ENCODE data around the gene ADAMTS3.
"Not testable (repeated sequence)": the region's sequence is repeated elsewhere in the genome, so short reads cannot be mapped to it uniquely, and the experiment has no call there.

ADAMTS3 gene

GRCh38 chr4:72429397-72429889 is 139.6 kb downstream of the ADAMTS3 start:
- no peak overlapping the region for H3K4me3 ChIP-seq (replicated peaks; ENCODE audit: low read depth, low read length)

GRCh38 chr4:72427057-72427456 is 142.0 kb downstream of the ADAMTS3 start:
- TF ChIP-seq CTCF (IDR thresholded peaks at IDR 0.05; ENCODE audit: low read depth, low read length, missing control alignments): no peak
- no peak overlapping the region for H3K4me3 ChIP-seq (replicated peaks; ENCODE audit: low read depth, low read length)
- no peak for DNase-seq (ENCODE audit: extremely low read depth, low read depth)

More at GRCh38 chr4:72429397-72429889, 139.6 kb downstream of the ADAMTS3 start:
- DNase-seq (ENCODE audit: extremely low read depth, low read depth): no peak
- TF ChIP-seq CTCF (IDR thresholded peaks at IDR 0.05; ENCODE audit: low read depth, low read length, missing control alignments): no peak

GRCh38 chr4:72425908-72426307 is 143.1 kb downstream of the ADAMTS3 start:
- H3K4me3 ChIP-seq (replicated peaks; ENCODE audit: low read depth, low read length); DNase-seq (ENCODE audit: extremely low read depth, low read depth): not testable (repeated sequence)

- H3K4me3 ChIP-seq (replicated peaks; ENCODE audit: low read depth, low read length): no peak overlapping the region
- TF ChIP-seq CTCF (IDR thresholded peaks at IDR 0.05; ENCODE audit: low read depth, low read length, missing control alignments): no peak
- DNase-seq (ENCODE audit: extremely low read depth, low read depth): no peak
These were observed 145.0 kb downstream of the ADAMTS3 start for GRCh38 chr4:72424006-72424405.

GRCh38 chr4:72422416-72422815 is 146.6 kb downstream of the ADAMTS3 start:
- DNase-seq (ENCODE audit: extremely low read depth, low read depth): no peak
- TF ChIP-seq CTCF (IDR thresholded peaks at IDR 0.05; ENCODE audit: low read depth, low read length, missing control alignments): no peak
- no peak overlapping the region for H3K4me3 ChIP-seq (replicated peaks; ENCODE audit: low read depth, low read length)

- H3K4me3 ChIP-seq (replicated peaks; ENCODE audit: low read depth, low read length): no peak overlapping the region
- TF ChIP-seq CTCF (IDR thresholded peaks at IDR 0.05; ENCODE audit: low read depth, low read length, missing control alignments): no peak
- peak; percentile 94 for DNase-seq (ENCODE audit: extremely low read depth, low read depth)
These were observed 150.6 kb downstream of the ADAMTS3 start for GRCh38 chr4:72418458-72418857.

GRCh38 chr4:72410158-72410557 is 158.9 kb downstream of the ADAMTS3 start:
- DNase-seq (ENCODE audit: extremely low read depth, low read depth): no peak
- no peak for TF ChIP-seq CTCF (IDR thresholded peaks at IDR 0.05; ENCODE audit: low read depth, low read length, missing control alignments)
- no peak overlapping the region for H3K4me3 ChIP-seq (replicated peaks; ENCODE audit: low read depth, low read length)

Measured in HFF-Myc (cell line).